H9 (cell line): Measurements from ENCODE around the gene DYNC2LI1. TPM values are rescaled to one million over a fixed set of nuclear protein-coding genes. Genes with fewer than 3 reads are reported as not detected.

ENCODE experiments used
- DNase-seq: peaks from one replicate; pipeline ENCODE4 v3.0.0-alpha.2; 2017
- H2AFZ ChIP-seq: one replicate; pipeline ENCODE4 v1.6.1; 2013; ENCODE audit warnings: mild to moderate bottlenecking, low read length, control low read depth, moderate library complexity
- H2AK5ac ChIP-seq: 2 replicates; pipeline ENCODE4 v1.6.1; 2013; ENCODE audit warnings: low read length, control low read depth, mixed read lengths; ENCODE audit not compliant: insufficient read length
- H2BK120ac ChIP-seq: one replicate; pipeline ENCODE4 v1.6.1; 2013; ENCODE audit warnings: low read depth, mild to moderate bottlenecking, low read length, control low read depth, inconsistent platforms; ENCODE audit not compliant: poor library complexity, severe bottlenecking
- H2BK12ac ChIP-seq: 2 replicates; pipeline ENCODE4 v1.6.1; 2013; ENCODE audit warnings: low read length, control low read depth, mixed read lengths, low read depth; ENCODE audit not compliant: insufficient read length
- H2BK15ac ChIP-seq: 2 replicates; pipeline ENCODE4 v1.6.1; 2013; ENCODE audit warnings: low read depth, low read length, control low read depth
- H2BK20ac ChIP-seq: one replicate; pipeline ENCODE4 v1.6.1; 2013; ENCODE audit warnings: low read depth, mild to moderate bottlenecking, low read length, control low read depth, inconsistent platforms; ENCODE audit not compliant: poor library complexity, severe bottlenecking
- H2BK5ac ChIP-seq: 2 replicates; pipeline ENCODE4 v1.6.1; 2013; ENCODE audit warnings: low read length, control low read depth, mixed read lengths; ENCODE audit not compliant: insufficient read length
- H3K14ac ChIP-seq: 2 replicates; pipeline ENCODE4 v1.6.1; 2013; ENCODE audit warnings: low read length, control low read depth; ENCODE audit not compliant: insufficient read depth
- H3K18ac ChIP-seq: 2 replicates; pipeline ENCODE4 v1.6.1; 2013; ENCODE audit warnings: low read depth, mild to moderate bottlenecking, mixed read lengths, low read length, control low read depth; ENCODE audit not compliant: insufficient read length
- H3K23ac ChIP-seq: 2 replicates; pipeline ENCODE4 v1.6.1; 2013; ENCODE audit warnings: low read length, control low read depth, mixed read lengths, low read depth; ENCODE audit not compliant: insufficient read length
- H3K23me2 ChIP-seq: 2 replicates; pipeline ENCODE4 v1.6.1; 2013; ENCODE audit warnings: low read depth, mild to moderate bottlenecking, mixed read lengths, low read length, control low read depth; ENCODE audit not compliant: insufficient read length, poor library complexity, severe bottlenecking
- H3K27ac ChIP-seq: 2 replicates; pipeline ENCODE4 v1.5.1; 2013; ENCODE audit warnings: low read length, control low read depth, mixed read lengths, low read depth; ENCODE audit not compliant: insufficient read length
- H3K27me3 ChIP-seq: 2 replicates; pipeline ENCODE4 v1.6.1; 2013; ENCODE audit warnings: low read length, control low read depth, inconsistent platforms; ENCODE audit not compliant: insufficient read depth
- H3K4ac ChIP-seq: 2 replicates; pipeline ENCODE4 v1.6.1; 2013; ENCODE audit warnings: low read depth, mild to moderate bottlenecking, control low read depth, inconsistent platforms, low read length, moderate library complexity
- H3K4me1 ChIP-seq: 2 replicates; pipeline ENCODE4 v1.6.1; 2013; ENCODE audit warnings: low read length, control low read depth, inconsistent platforms; ENCODE audit not compliant: insufficient read depth
- H3K4me2 ChIP-seq: 2 replicates; pipeline ENCODE4 v1.6.1; 2013; ENCODE audit warnings: low read length, control low read depth, mixed read lengths; ENCODE audit not compliant: insufficient read length, insufficient read depth
- H3K56ac ChIP-seq: 2 replicates; pipeline ENCODE4 v1.6.1; 2013; ENCODE audit warnings: low read depth, mild to moderate bottlenecking, mixed read lengths, low read length, control low read depth; ENCODE audit not compliant: insufficient read length
- H3K79me1 ChIP-seq: 2 replicates; pipeline ENCODE4 v1.6.1; 2013; ENCODE audit warnings: low read depth, mild to moderate bottlenecking, moderate library complexity, low read length, control low read depth, inconsistent platforms; ENCODE audit not compliant: insufficient read depth, poor library complexity, severe bottlenecking
- H3K79me2 ChIP-seq: 2 replicates; pipeline ENCODE4 v1.6.1; 2013; ENCODE audit warnings: low read length, control low read depth, inconsistent platforms; ENCODE audit not compliant: insufficient read depth
- H3K9ac ChIP-seq: 2 replicates; pipeline ENCODE4 v1.6.1; 2013; ENCODE audit warnings: low read length, control low read depth, mixed read lengths; ENCODE audit not compliant: insufficient read length; ENCODE audit errors: extremely low read depth
- H3K9me3 ChIP-seq: one replicate; pipeline ENCODE4 v1.6.1; 2013; ENCODE audit warnings: low read depth, low read length, inconsistent platforms; ENCODE audit not compliant: control insufficient read depth
- H3T11ph ChIP-seq: one replicate; pipeline ENCODE4 v1.6.1; 2013; ENCODE audit warnings: mild to moderate bottlenecking, low read length, control low read depth, inconsistent platforms
- H4K20me1 ChIP-seq: one replicate; pipeline ENCODE4 v1.6.1; 2013; ENCODE audit not compliant: control insufficient read depth, insufficient read length, insufficient read depth
- H4K5ac ChIP-seq: 2 replicates; pipeline ENCODE4 v1.6.1; 2013; ENCODE audit warnings: low read depth, mild to moderate bottlenecking, mixed read lengths, low read length, control low read depth; ENCODE audit not compliant: insufficient read length
- H4K8ac ChIP-seq: replicated peaks from 2 replicates; pipeline ENCODE4 v1.6.1; 2013; ENCODE audit warnings: low read length, control low read depth, mixed read lengths, low read depth; ENCODE audit not compliant: insufficient read length
- H4K91ac ChIP-seq: 2 replicates; pipeline ENCODE4 v1.6.1; 2013; ENCODE audit warnings: low read depth, mild to moderate bottlenecking, moderate library complexity, mixed read lengths, low read length, control low read depth; ENCODE audit not compliant: insufficient read length
- H3K27ac Mint-ChIP-seq, 3 experiments: 2 replicates in 2 of 3; 3 replicates in 1 of 3; pipeline ENCODE4 v1.8.0; 2020 to 2021; ENCODE audit warnings: mixed read lengths in 3 of 3, mild to moderate bottlenecking in 1 of 3, moderate library complexity in 1 of 3
- H3K27me3 Mint-ChIP-seq: 2 replicates; pipeline ENCODE4 v1.8.0; 2021; ENCODE audit warnings: low read depth, mild to moderate bottlenecking, moderate library complexity, mixed read lengths
- H3K36me3 Mint-ChIP-seq, 3 experiments: 2 replicates in 2 of 3; 3 replicates in 1 of 3; pipeline ENCODE4 v1.8.0; 2020 to 2021; ENCODE audit warnings: low read depth in 3 of 3, mixed read lengths in 3 of 3; ENCODE audit not compliant: insufficient read depth in 1 of 3
- H3K4me1 Mint-ChIP-seq, 2 experiments: 2 replicates each; pipeline ENCODE4 v1.8.0; 2020; ENCODE audit warnings: mixed read lengths in 2 of 2
- H3K4me3 Mint-ChIP-seq, 2 experiments: 2 replicates in 1 of 2; 3 replicates in 1 of 2; pipeline ENCODE4 v1.8.0; 2020 to 2021; ENCODE audit warnings: mild to moderate bottlenecking in 2 of 2, mixed read lengths in 2 of 2, moderate library complexity in 1 of 2
- H3K9me3 Mint-ChIP-seq, 2 experiments: 2 replicates in 1 of 2; 3 replicates in 1 of 2; pipeline ENCODE4 v1.8.0; 2020; ENCODE audit warnings: mild to moderate bottlenecking in 2 of 2, mixed read lengths in 2 of 2, moderate library complexity in 1 of 2
- CTCF ChIP-seq: fragments of 200-600 bp; sonication (generic); conservative IDR thresholded peaks from 3 replicates; pipeline ENCODE4 v1.8.0; 2021; ENCODE audit warnings: antibody characterized with exemption, mild to moderate bottlenecking
- total RNA-seq: library from RNA; stranded (reverse); gene quantifications from 2 replicates; pipeline ENCODE4 v1.2.1, GENCODE V29; 2021

The DYNC2LI1 gene
- total RNA-seq, 1 experiment from 2014 or later, result 8.5 TPM

DNA sequence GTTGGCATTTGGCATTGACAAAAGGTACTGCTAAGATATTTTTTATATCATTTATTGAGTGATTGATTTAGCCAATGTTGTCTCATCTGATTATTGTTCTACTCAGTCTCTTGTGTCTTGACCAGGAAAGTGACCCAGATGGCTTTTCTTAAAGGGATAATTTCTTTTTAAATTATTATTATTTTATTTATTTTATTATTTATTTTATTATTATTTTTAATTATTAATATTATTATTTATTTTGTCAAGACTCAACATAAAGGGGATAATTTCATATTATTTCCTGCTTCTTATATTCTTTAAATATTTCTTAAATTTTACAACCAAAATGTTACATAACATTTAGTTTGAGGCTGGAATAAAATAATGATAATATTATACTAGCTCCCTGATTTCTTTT is 27.1 kb downstream of the DYNC2LI1 start:
- no peak overlapping the region for H2BK5ac ChIP-seq
- Mint-ChIP-seq H3K27ac (no peak overlapping the region), H3K4me3 (no peak overlapping the region), H3K36me3 (no peaks in the 10 kb centered on the region), H3K27me3 (no peaks in the 10 kb centered on the region), H3K4me1 (no peaks in the 10 kb centered on the region), H3K9me3 (no peaks in the 10 kb centered on the region)
- H2AK5ac ChIP-seq, result no peak overlapping the region
- H2AFZ ChIP-seq, result no peak overlapping the region
- no peaks in the 10 kb centered on the region for H4K20me1 ChIP-seq
- no peaks in the 10 kb centered on the region for H3K27me3 ChIP-seq
- no peak overlapping the region for H3K9ac ChIP-seq
- H3K9me3 ChIP-seq, result no peaks in the 10 kb centered on the region
- no peaks in the 10 kb centered on the region for H3K79me1 ChIP-seq
- no peak overlapping the region for H3K56ac ChIP-seq
- no peak for TF ChIP-seq CTCF
- no peak overlapping the region for H3K4me2 ChIP-seq
- H3K4me1 ChIP-seq, result no peaks in the 10 kb centered on the region
- no peak overlapping the region for H4K8ac ChIP-seq
- H2BK120ac ChIP-seq, result no peak overlapping the region
- H2BK12ac ChIP-seq, result no peak overlapping the region
- DNase-seq, result no peak
- H3T11ph ChIP-seq, result no peak overlapping the region
- H2BK15ac ChIP-seq, result no peak overlapping the region
- H3K14ac ChIP-seq, result no peak overlapping the region
- H3K18ac ChIP-seq, result no peak overlapping the region
- H2BK20ac ChIP-seq, result no peak overlapping the region
- H3K79me2 ChIP-seq, result no peaks in the 10 kb centered on the region
- H3K4ac ChIP-seq, result no peak overlapping the region
- H3K27ac ChIP-seq, result no peak overlapping the region
- H4K91ac ChIP-seq, result no peak overlapping the region
- H3K23ac ChIP-seq, result no peak overlapping the region
- H3K23me2 ChIP-seq, result no peaks in the 10 kb centered on the region
- H4K5ac ChIP-seq, result no peak overlapping the region
